A204.1 (cell line): Measurements from ENCODE around the gene CCR1.
"Not testable (repeated sequence)": the region's sequence is repeated elsewhere in the genome, so short reads cannot be mapped to it uniquely, and the experiment has no call there.

Experiments used
- FAIRE-seq: peaks from 2 replicates; lab custom pipeline; 2012; peaks lifted over from hg19 to GRCh38; lab: Jason Lieb, UNC

Gene CCR1

GRCh38 chr3:46209746-46210470 is 1.8 kb upstream of the CCR1 start:
- FAIRE-seq = no peak

- no peak for FAIRE-seq
These were observed 940 bp upstream of the CCR1 start for GRCh38 chr3:46209053-46209452.

GRCh38 chr3:46207514-46207913 is 599 bp downstream of the CCR1 start:
- not testable (repeated sequence) for FAIRE-seq

GRCh38 chr3:46206282-46207015 is 1.7 kb downstream of the CCR1 start:
- FAIRE-seq = no peak

GRCh38 chr3:46205286-46205960 is 2.7 kb downstream of the CCR1 start:
- FAIRE-seq = no peak

GRCh38 chr3:46203681-46204080 is 4.4 kb downstream of the CCR1 start:
- FAIRE-seq = no peak

GRCh38 chr3:46202535-46202934 is 5.6 kb downstream of the CCR1 start:
- no peak for FAIRE-seq

- FAIRE-seq = no peak
These were observed 7.3 kb downstream of the CCR1 start for GRCh38 chr3:46200790-46201189.

GRCh38 chr3:46200211-46200610 is 7.9 kb downstream of the CCR1 start:
- FAIRE-seq = no peak

GRCh38 chr3:46196261-46196957 is 11.7 kb downstream of the CCR1 start:
- no peak for FAIRE-seq

GRCh38 chr3:46194868-46195553 is 13.1 kb downstream of the CCR1 start:
- no peak for FAIRE-seq

GRCh38 chr3:46193436-46193835 is 14.7 kb downstream of the CCR1 start:
- no peak for FAIRE-seq

GRCh38 chr3:46192939-46193338 is 15.2 kb downstream of the CCR1 start:
- no peak for FAIRE-seq

- no peak for FAIRE-seq
These were observed 16.4 kb downstream of the CCR1 start for GRCh38 chr3:46191730-46192129.

GRCh38 chr3:46188708-46189107 is 19.4 kb downstream of the CCR1 start:
- no peak for FAIRE-seq

GRCh38 chr3:46187876-46188275 is 20.2 kb downstream of the CCR1 start:
- no peak for FAIRE-seq

- FAIRE-seq = no peak
These were observed 20.8 kb downstream of the CCR1 start for GRCh38 chr3:46187341-46187700.

- FAIRE-seq = no peak
These were observed 21.4 kb downstream of the CCR1 start for GRCh38 chr3:46186471-46187340.

- FAIRE-seq = no peak
These were observed 23.6 kb downstream of the CCR1 start for GRCh38 chr3:46184469-46184868.

GRCh38 chr3:46183330-46183729 is 24.8 kb downstream of the CCR1 start:
- no peak for FAIRE-seq
